NCI-H345 treated with DMSO at 0.1 percent for 48 hours (cell line): ENCODE results near the gene TTLL11.
"Not testable (repeated sequence)": the region's sequence is repeated elsewhere in the genome, so short reads cannot be mapped to it uniquely, and the experiment has no call there.

Experiments used
- DNase-seq: peaks from one replicate; lab custom pipeline; 2025; ENCODE audit not compliant: unreplicated experiment; lab: John Stamatoyannopoulos, UW

TTLL11 gene

GRCh38 chr9:122085260-122085659 is 7.8 kb downstream of the TTLL11 start:
- no peak for DNase-seq

GRCh38 chr9:122084026-122084675 is 9.0 kb downstream of the TTLL11 start:
- DNase-seq: no peak

- DNase-seq: no peak
These were observed 12.1 kb downstream of the TTLL11 start for GRCh38 chr9:122080986-122081385.

- no peak for DNase-seq
These were observed 14.6 kb downstream of the TTLL11 start for GRCh38 chr9:122078557-122078956.

- no peak for DNase-seq
These were observed 16.3 kb downstream of the TTLL11 start for GRCh38 chr9:122076773-122077172.

GRCh38 chr9:122076117-122076516 is 17.0 kb downstream of the TTLL11 start:
- DNase-seq: no peak

- DNase-seq: no peak
These were observed 17.7 kb downstream of the TTLL11 start for GRCh38 chr9:122075135-122076030.

- DNase-seq: no peak
These were observed 21.4 kb downstream of the TTLL11 start for GRCh38 chr9:122071715-122072114.

- DNase-seq: no peak
These were observed 22.2 kb downstream of the TTLL11 start for GRCh38 chr9:122070728-122071515.

GRCh38 chr9:122066680-122067079 is 26.4 kb downstream of the TTLL11 start:
- not testable (repeated sequence) for DNase-seq

- no peak for DNase-seq
These were observed 27.0 kb downstream of the TTLL11 start for GRCh38 chr9:122065923-122066629.

- no peak for DNase-seq
These were observed 32.6 kb downstream of the TTLL11 start for GRCh38 chr9:122060481-122060880.

- no peak for DNase-seq
These were observed 33.2 kb downstream of the TTLL11 start for GRCh38 chr9:122059955-122060324.

GRCh38 chr9:122059214-122059954 is 33.7 kb downstream of the TTLL11 start:
- DNase-seq: no peak

GRCh38 chr9:122058709-122059108 is 34.4 kb downstream of the TTLL11 start:
- no peak for DNase-seq

- DNase-seq: no peak
These were observed 35.1 kb downstream of the TTLL11 start for GRCh38 chr9:122058051-122058450.

GRCh38 chr9:122057211-122057610 is 35.9 kb downstream of the TTLL11 start:
- DNase-seq: no peak

GRCh38 chr9:122056484-122056883 is 36.6 kb downstream of the TTLL11 start:
- no peak for DNase-seq

- no peak for DNase-seq
These were observed 37.4 kb downstream of the TTLL11 start for GRCh38 chr9:122055701-122056100.
